ENCODE results near the gene PVRIG. TPM values are rescaled to one million over a fixed set of nuclear protein-coding genes. Genes with fewer than 3 reads are reported as not detected.
A peak's percentile ranks its signal among the peaks of the same experiment; 100 is the strongest.
"Not testable (repeated sequence)": the region's sequence is repeated elsewhere in the genome, so short reads cannot be mapped to it uniquely, and the experiment has no call there.

PVRIG gene
- total and polyA plus RNA-seq, 4 donors: 0.23 to 2.1 (median 0.25) TPM; not detected in 1

- ATAC-seq (ENCODE audit: low FRiP score) (no peak), DNase-seq (peak in 1 of 2 donors; percentile 59)
- H3K9me3 ChIP-seq (ENCODE audit: control insufficient read depth, low read length): no peaks in the 10 kb centered on the region
- H3K27me3 ChIP-seq (ENCODE audit: control insufficient read depth in 1 of 2, insufficient read depth in 2 of 2, low read length in 1 of 2): no peaks in the 10 kb centered on the region
- intact Hi-C loops (cut with DNase I): no loop called here
- peak overlapping the region in 1 of 2 donors; percentile 31 for H3K4me3 ChIP-seq (ENCODE audit: low read length in 2 of 2)
- no peaks in the 10 kb centered on the region for H3K4me1 ChIP-seq (ENCODE audit: control insufficient read depth in 1 of 2, insufficient read depth in 2 of 2, low read length in 2 of 2)
- no peaks in the 10 kb centered on the region for H3K36me3 ChIP-seq (ENCODE audit: control insufficient read depth in 1 of 2, insufficient read depth in 2 of 2, low read length in 1 of 2)
- 58 to 66% methylated on average over 12 to 14 of the region's 14 CpGs for WGBS, 2 donors
- no peak overlapping the region for H3K27ac ChIP-seq (ENCODE audit: low read depth in 1 of 2, low read length in 2 of 2)
Observed at GRCh38 chr7:100176096-100177044, 43.4 kb upstream of the PVRIG start.

GRCh38 chr7:100177045-100178001 is 42.4 kb upstream of the PVRIG start, which contains the start of the genes GPC2 and STAG3:
Gene GPC2, minus strand, starts transcription at chr7:100177381. Its CDS starts 182 bp downstream, at chr7:100177199.
Gene STAG3, plus strand, starts transcription at chr7:100177918. Its CDS starts 2,639 bp downstream, at chr7:100180557.
- ATAC-seq (ENCODE audit: low FRiP score): peak; percentile 95
- 3% methylated on average over 75 to 78 of the region's 78 CpGs for WGBS, 2 donors

GRCh38 chr7:100180084-100180483 is 39.7 kb upstream of the PVRIG start:
- H3K36me3 ChIP-seq (ENCODE audit: control insufficient read depth in 1 of 2, insufficient read depth in 2 of 2, low read length in 1 of 2); H3K27ac ChIP-seq (ENCODE audit: low read depth in 1 of 2, low read length in 2 of 2); H3K27me3 ChIP-seq (ENCODE audit: control insufficient read depth in 1 of 2, insufficient read depth in 2 of 2, low read length in 1 of 2); H3K4me1 ChIP-seq (ENCODE audit: control insufficient read depth in 1 of 2, insufficient read depth in 2 of 2, low read length in 2 of 2); ATAC-seq (ENCODE audit: low FRiP score); H3K4me3 ChIP-seq (ENCODE audit: low read length in 2 of 2); intact Hi-C loops (cut with DNase I); H3K9me3 ChIP-seq (ENCODE audit: control insufficient read depth, low read length): not testable (repeated sequence)
- WGBS, 2 donors: 97 to 98% methylated on average over 3 of the region's 3 CpGs
- peak in 1 of 2 donors; percentile 9 for DNase-seq

More at GRCh38 chr7:100177045-100178001, 42.4 kb upstream of the PVRIG start, which contains the start of the genes GPC2 and STAG3:
- DNase-seq: peak; percentile 97 to 98
- H3K27me3 ChIP-seq (ENCODE audit: control insufficient read depth in 1 of 2, insufficient read depth in 2 of 2, low read length in 1 of 2): no peaks in the 10 kb centered on the region
- no peak within 1 kb of the TSS for H3K27ac ChIP-seq (ENCODE audit: low read depth in 1 of 2, low read length in 2 of 2)
- H3K9me3 ChIP-seq (ENCODE audit: control insufficient read depth, low read length): no peaks in the 10 kb centered on the region
- peak within 1 kb of the TSS in 1 of 2 donors; percentile 31 for H3K4me3 ChIP-seq (ENCODE audit: low read length in 2 of 2)
- no peaks in the 10 kb centered on the region for H3K36me3 ChIP-seq (ENCODE audit: control insufficient read depth in 1 of 2, insufficient read depth in 2 of 2, low read length in 1 of 2)
- no peaks in the 10 kb centered on the region for H3K4me1 ChIP-seq (ENCODE audit: control insufficient read depth in 1 of 2, insufficient read depth in 2 of 2, low read length in 2 of 2)
- intact Hi-C loops (cut with DNase I): no loop called here

GRCh38 chr7:100182616-100183015 is 37.1 kb upstream of the PVRIG start:
- intact Hi-C loops (cut with DNase I); H3K9me3 ChIP-seq (ENCODE audit: control insufficient read depth, low read length); DNase-seq; H3K4me3 ChIP-seq (ENCODE audit: low read length in 2 of 2); H3K36me3 ChIP-seq (ENCODE audit: control insufficient read depth in 1 of 2, insufficient read depth in 2 of 2, low read length in 1 of 2); H3K27ac ChIP-seq (ENCODE audit: low read depth in 1 of 2, low read length in 2 of 2); ATAC-seq (ENCODE audit: low FRiP score); H3K27me3 ChIP-seq (ENCODE audit: control insufficient read depth in 1 of 2, insufficient read depth in 2 of 2, low read length in 1 of 2); H3K4me1 ChIP-seq (ENCODE audit: control insufficient read depth in 1 of 2, insufficient read depth in 2 of 2, low read length in 2 of 2): not testable (repeated sequence)
- 86% methylated on average over 6 of the region's 6 CpGs for WGBS, 2 donors

GRCh38 chr7:100183090-100183489 is 36.7 kb upstream of the PVRIG start:
- H3K9me3 ChIP-seq (ENCODE audit: control insufficient read depth, low read length); H3K27ac ChIP-seq (ENCODE audit: low read depth in 1 of 2, low read length in 2 of 2); H3K27me3 ChIP-seq (ENCODE audit: control insufficient read depth in 1 of 2, insufficient read depth in 2 of 2, low read length in 1 of 2); intact Hi-C loops (cut with DNase I); H3K4me1 ChIP-seq (ENCODE audit: control insufficient read depth in 1 of 2, insufficient read depth in 2 of 2, low read length in 2 of 2); ATAC-seq (ENCODE audit: low FRiP score); H3K36me3 ChIP-seq (ENCODE audit: control insufficient read depth in 1 of 2, insufficient read depth in 2 of 2, low read length in 1 of 2); H3K4me3 ChIP-seq (ENCODE audit: low read length in 2 of 2): not testable (repeated sequence)
- WGBS, 2 donors: 89 to 92% methylated on average over 6 of the region's 6 CpGs
- DNase-seq: peak in 1 of 2 donors; percentile 22

- Histone ChIP-seq H3K4me3 (ENCODE audit: low read length in 2 of 2) (no peak overlapping the region), H3K9me3 (ENCODE audit: control insufficient read depth, low read length) (no peaks in the 10 kb centered on the region), H3K4me1 (ENCODE audit: control insufficient read depth in 1 of 2, insufficient read depth in 2 of 2, low read length in 2 of 2) (no peaks in the 10 kb centered on the region), H3K36me3 (ENCODE audit: control insufficient read depth in 1 of 2, insufficient read depth in 2 of 2, low read length in 1 of 2) (no peaks in the 10 kb centered on the region), H3K27me3 (ENCODE audit: control insufficient read depth in 1 of 2, insufficient read depth in 2 of 2, low read length in 1 of 2) (no peaks in the 10 kb centered on the region), H3K27ac (ENCODE audit: low read depth in 1 of 2, low read length in 2 of 2) (no peak overlapping the region)
- WGBS, 2 donors: 62 to 71% methylated on average over 2 of the region's 2 CpGs
- DNase-seq (no peak), ATAC-seq (ENCODE audit: low FRiP score) (no peak)
- intact Hi-C loops (cut with DNase I): no loop called here
Observed at GRCh38 chr7:100185726-100186125, 34.0 kb upstream of the PVRIG start.

- H3K4me1 ChIP-seq (ENCODE audit: control insufficient read depth in 1 of 2, insufficient read depth in 2 of 2, low read length in 2 of 2): no peaks in the 10 kb centered on the region
- DNase-seq (no peak), ATAC-seq (ENCODE audit: low FRiP score) (no peak)
- no peak overlapping the region for H3K27ac ChIP-seq (ENCODE audit: low read depth in 1 of 2, low read length in 2 of 2)
- no peak overlapping the region for H3K4me3 ChIP-seq (ENCODE audit: low read length in 2 of 2)
- no peaks in the 10 kb centered on the region for H3K27me3 ChIP-seq (ENCODE audit: control insufficient read depth in 1 of 2, insufficient read depth in 2 of 2, low read length in 1 of 2)
- intact Hi-C loops (cut with DNase I): no loop called here
- H3K36me3 ChIP-seq (ENCODE audit: control insufficient read depth in 1 of 2, insufficient read depth in 2 of 2, low read length in 1 of 2): no peaks in the 10 kb centered on the region
- H3K9me3 ChIP-seq (ENCODE audit: control insufficient read depth, low read length): no peaks in the 10 kb centered on the region
- 74 to 90% methylated on average over 3 of the region's 3 CpGs for WGBS, 2 donors
Observed at GRCh38 chr7:100189061-100189460, 30.7 kb upstream of the PVRIG start.

GRCh38 chr7:100190048-100190711 is 29.6 kb upstream of the PVRIG start:
- no peaks in the 10 kb centered on the region for H3K36me3 ChIP-seq (ENCODE audit: control insufficient read depth in 1 of 2, insufficient read depth in 2 of 2, low read length in 1 of 2)
- no peak for ATAC-seq (ENCODE audit: low FRiP score)
- intact Hi-C loops (cut with DNase I): no loop called here
- H3K4me3 ChIP-seq (ENCODE audit: low read length in 2 of 2): no peak overlapping the region
- H3K27ac ChIP-seq (ENCODE audit: low read depth in 1 of 2, low read length in 2 of 2): no peak overlapping the region
- WGBS, 2 donors: 69 to 72% methylated on average over 4 of the region's 4 CpGs
- no peak for DNase-seq
- no peaks in the 10 kb centered on the region for H3K27me3 ChIP-seq (ENCODE audit: control insufficient read depth in 1 of 2, insufficient read depth in 2 of 2, low read length in 1 of 2)
- no peaks in the 10 kb centered on the region for H3K4me1 ChIP-seq (ENCODE audit: control insufficient read depth in 1 of 2, insufficient read depth in 2 of 2, low read length in 2 of 2)
- H3K9me3 ChIP-seq (ENCODE audit: control insufficient read depth, low read length): no peaks in the 10 kb centered on the region
